Endometrial microvascular endothelial cells (primary cell): ENCODE results near the gene GYG2. TPM values are rescaled to one million over a fixed set of nuclear protein-coding genes. Genes with fewer than 3 reads are reported as not detected.

Experiments
- in situ Hi-C: cut with HindIII; loops from 2 replicates; pipeline ENCODE4 v1.10.0; 2017; ENCODE audit warnings: low sequenced_read_pairs, low pct_unique_long_range_greater_than_20kb; ENCODE audit errors: inconsistent ontology term
- total RNA-seq: library from RNA; depleted of rRNA; stranded (reverse); fragments of >200 nt; gene quantifications from one replicate; pipeline ENCODE4 v1.2.3, GENCODE V29; 2015; ENCODE audit errors: inconsistent ontology term

Gene GYG2
- total RNA-seq, 1 donor from 2014 or later: not detected

DNA sequence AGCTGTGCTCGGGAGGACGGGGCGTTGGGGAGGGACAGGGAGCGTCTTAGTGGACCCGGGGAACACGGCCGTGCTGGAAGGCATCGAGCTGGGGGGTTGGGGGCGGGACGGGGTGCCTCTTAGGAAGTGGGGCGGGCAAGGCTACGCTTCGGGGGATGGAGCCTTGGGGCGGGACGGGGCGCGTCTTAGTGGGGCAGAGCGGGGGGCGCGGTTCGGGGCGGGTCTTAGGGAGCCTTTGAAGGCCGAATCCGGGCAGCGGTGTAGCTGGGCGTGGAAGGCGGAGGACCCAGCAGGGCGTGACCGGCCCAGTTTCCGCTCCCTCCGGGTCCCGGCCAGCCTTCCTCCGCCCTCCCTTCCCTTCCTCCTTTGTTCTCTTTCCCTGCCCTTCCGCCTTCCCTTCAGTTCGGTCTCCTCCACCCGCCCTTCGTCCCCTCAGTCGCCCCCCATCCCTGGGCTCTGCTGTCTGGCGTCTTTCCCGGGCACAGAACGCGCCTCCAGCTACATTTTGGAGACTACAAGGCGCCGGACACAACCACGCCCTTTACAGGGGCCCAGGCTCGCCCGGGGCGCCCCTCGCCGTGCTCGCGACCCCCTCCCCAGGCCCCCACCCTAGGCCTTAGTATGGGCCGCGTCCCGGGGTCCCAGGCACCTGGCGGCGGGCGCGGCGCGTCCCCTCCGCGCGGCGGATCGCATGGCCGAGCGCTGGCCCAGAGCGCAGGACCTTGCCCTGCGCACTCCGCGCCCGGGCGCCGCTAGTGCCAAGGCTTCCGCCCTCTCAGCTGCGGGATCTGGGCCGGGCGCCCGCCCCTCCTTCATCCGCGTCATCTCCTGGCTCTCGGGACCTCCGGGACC, 100.1 kb downstream of the GYG2 start, which contains the start of gene ARSD:
TSS of gene ARSD (minus strand) at position 757 of the 852 bp plus-strand sequence. CDS start at position 693, 64 bp downstream.
- in situ Hi-C loops: no loop called here

DNA sequence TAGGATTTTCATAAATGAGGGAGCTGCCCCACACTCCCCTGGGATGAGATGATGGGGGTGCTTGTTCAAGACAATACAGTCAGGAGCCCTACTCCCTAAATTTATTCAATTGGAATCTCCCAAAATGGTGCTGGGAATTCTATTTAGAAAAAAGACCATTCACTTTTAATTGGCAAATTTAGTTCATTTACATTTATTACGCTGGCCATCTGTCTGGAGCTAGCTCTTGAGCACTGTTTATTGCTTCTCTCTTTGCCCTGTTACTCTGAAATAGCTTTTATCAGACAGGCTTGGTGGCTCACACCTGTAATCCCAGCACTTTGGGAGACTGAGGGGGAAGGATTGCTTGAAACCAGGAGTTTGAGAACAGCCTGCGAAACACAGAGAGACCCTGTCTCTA, 102.4 kb downstream of the GYG2 start:
- in situ Hi-C loops: no loop called here

DNA sequence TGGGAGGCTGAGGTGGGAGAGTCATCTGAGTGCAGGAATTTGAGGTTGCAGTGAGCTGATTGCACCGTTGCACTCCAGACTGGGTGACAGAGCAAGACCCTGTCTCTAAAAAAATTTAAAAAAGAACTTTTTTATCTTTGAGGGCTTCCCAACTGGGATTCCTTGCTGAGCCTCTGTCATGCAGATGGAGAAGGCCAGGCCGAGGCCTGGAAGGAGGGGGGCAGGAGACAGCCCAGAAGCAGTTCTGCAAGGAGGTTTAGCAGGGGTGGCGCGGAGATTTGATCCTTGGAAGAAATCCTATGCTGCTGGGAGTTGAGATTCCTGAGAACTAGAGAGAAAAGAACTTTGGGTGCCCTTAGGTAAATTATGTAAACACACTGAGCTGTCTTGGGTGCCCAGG, 102.9 kb downstream of the GYG2 start:
- in situ Hi-C loops: no loop called here

Other genes starting within 250 kb of the GYG2 start
- 443 TPM for gene CD99, start 137.6 kb upstream of the GYG2 start, total RNA-seq
- gene XG, start 76.9 kb upstream of the GYG2 start, total RNA-seq: 0.19 TPM
- gene ARSD, start 100.4 kb downstream of the GYG2 start, total RNA-seq: 37.9 TPM
- gene ARSH, start 177.6 kb downstream of the GYG2 start, total RNA-seq: not detected
- not detected for gene ARSF, start 212.5 kb downstream of the GYG2 start, total RNA-seq